ENCODE measurements around the gene TNFSF12. TPM values are rescaled to one million over a fixed set of nuclear protein-coding genes. Genes with fewer than 3 reads are reported as not detected.

The TNFSF12 gene
- total RNA-seq, 2 experiments from 2014 or later: 11.8 to 13.8 TPM

DNA sequence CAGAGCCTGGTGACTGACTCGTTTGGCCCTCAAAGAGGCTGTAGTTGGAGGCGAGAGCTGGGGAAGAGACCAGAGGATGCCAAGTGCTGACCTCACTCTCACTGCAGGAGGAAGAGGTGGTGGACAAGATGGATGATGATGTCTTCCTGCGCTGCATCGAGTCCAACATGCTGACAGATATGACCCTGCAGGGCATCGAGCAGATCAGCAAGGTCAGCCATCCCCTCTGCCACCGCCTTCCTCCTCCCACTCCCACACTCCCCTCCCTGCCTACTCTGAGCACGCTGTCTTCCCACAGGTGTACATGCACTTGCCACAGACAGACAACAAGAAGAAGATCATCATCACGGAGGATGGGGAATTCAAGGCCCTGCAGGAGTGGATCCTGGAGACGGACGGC, 37.8 kb upstream of the TNFSF12 start:
- CTCF ChIA-PET: interaction anchor here (1.1 to 1.5 kb wide), 2 partner anchors 50 to 141 kb away, joined by 4 to 7 read pairs; partner anchors contain the start of gene SENP3
- Mint-ChIP-seq H3K4me1 (ENCODE audit: low read depth) (no peaks in the 10 kb centered on the region), H3K27ac (peak overlapping the region; percentile 42)

GRCh38 chr17:7512105-7512504, 36.8 kb upstream of the TNFSF12 start:
- peaks cover 55% of the 10 kb centered on the region for H3K36me3 Mint-ChIP-seq (ENCODE audit: low read depth)

More for the DNA sequence above, 37.8 kb upstream of the TNFSF12 start:
- Mint-ChIP-seq H3K36me3 (ENCODE audit: low read depth) (peaks cover 63% of the 10 kb centered on the region), H3K4me3 (no peak overlapping the region), H3K27me3 (no peaks in the 10 kb centered on the region), H3K9me3 (no peaks in the 10 kb centered on the region)
- TF ChIP-seq, protein P1, sequence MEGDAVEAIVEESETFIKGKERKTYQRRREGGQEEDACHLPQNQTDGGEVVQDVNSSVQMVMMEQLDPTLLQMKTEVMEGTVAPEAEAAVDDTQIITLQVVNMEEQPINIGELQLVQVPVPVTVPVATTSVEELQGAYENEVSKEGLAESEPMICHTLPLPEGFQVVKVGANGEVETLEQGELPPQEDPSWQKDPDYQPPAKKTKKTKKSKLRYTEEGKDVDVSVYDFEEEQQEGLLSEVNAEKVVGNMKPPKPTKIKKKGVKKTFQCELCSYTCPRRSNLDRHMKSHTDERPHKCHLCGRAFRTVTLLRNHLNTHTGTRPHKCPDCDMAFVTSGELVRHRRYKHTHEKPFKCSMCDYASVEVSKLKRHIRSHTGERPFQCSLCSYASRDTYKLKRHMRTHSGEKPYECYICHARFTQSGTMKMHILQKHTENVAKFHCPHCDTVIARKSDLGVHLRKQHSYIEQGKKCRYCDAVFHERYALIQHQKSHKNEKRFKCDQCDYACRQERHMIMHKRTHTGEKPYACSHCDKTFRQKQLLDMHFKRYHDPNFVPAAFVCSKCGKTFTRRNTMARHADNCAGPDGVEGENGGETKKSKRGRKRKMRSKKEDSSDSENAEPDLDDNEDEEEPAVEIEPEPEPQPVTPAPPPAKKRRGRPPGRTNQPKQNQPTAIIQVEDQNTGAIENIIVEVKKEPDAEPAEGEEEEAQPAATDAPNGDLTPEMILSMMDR (IDR thresholded peaks at IDR 0.05): no peak
- intact Hi-C loops (cut with micrococcal nuclease): no loop called here
- POLR2A ChIA-PET: interaction anchor here (0.9 to 1.4 kb wide), 3 partner anchors 11 to 51 kb away, joined by 3 to 5 read pairs (median 3); partner anchors contain the start of gene SENP3
- DNase-seq: no peak
- no peak for ATAC-seq

GRCh38 chr17:7512824-7513540, 35.9 kb upstream of the TNFSF12 start:
- H3K27me3 Mint-ChIP-seq: no peaks in the 10 kb centered on the region
- POLR2A ChIA-PET: interaction anchor here (0.8 to 2.0 kb wide), 6 partner anchors 37 to 175 kb away, joined by 3 to 23 read pairs (median 4); partner anchors contain the start of genes SENP3 and WRAP53
- peaks cover 52% of the 10 kb centered on the region for H3K36me3 Mint-ChIP-seq (ENCODE audit: low read depth)
- TF ChIP-seq, protein P1 (IDR thresholded peaks at IDR 0.05): no peak
- no peak overlapping the region for H3K4me3 Mint-ChIP-seq
- no peak for DNase-seq
- H3K9me3 Mint-ChIP-seq: no peaks in the 10 kb centered on the region
- CTCF ChIA-PET: interaction anchor here (1.3 to 4.5 kb wide), 13 partner anchors 9 to 175 kb away, joined by 3 to 186 read pairs (median 17); partner anchors contain the start of genes SENP3, SOX15, TMEM95 and TNFSF13
- no peak overlapping the region for H3K27ac Mint-ChIP-seq
- ATAC-seq: no peak
- H3K4me1 Mint-ChIP-seq (ENCODE audit: low read depth): no peaks in the 10 kb centered on the region
- intact Hi-C loops (cut with micrococcal nuclease): no loop called here

More at GRCh38 chr17:7512105-7512504, 36.8 kb upstream of the TNFSF12 start:
- Mint-ChIP-seq H3K9me3 (no peaks in the 10 kb centered on the region), H3K4me3 (no peak overlapping the region), H3K4me1 (ENCODE audit: low read depth) (no peaks in the 10 kb centered on the region), H3K27me3 (no peaks in the 10 kb centered on the region), H3K27ac (no peak overlapping the region)
- intact Hi-C loops (cut with micrococcal nuclease): no loop called here
- TF ChIP-seq, protein P1 (IDR thresholded peaks at IDR 0.05): no peak
- DNase-seq (no peak), ATAC-seq (no peak)
- ChIA-PET POLR2A (interaction anchor here (1.0 to 1.4 kb wide), 3 partner anchors 9 to 50 kb away, joined by 3 to 5 read pairs (median 3); partner anchors contain the start of gene SENP3), CTCF (interaction anchor here (1.5 to 4.5 kb wide), 3 partner anchors 11 to 49 kb away, joined by 7 to 31 read pairs (median 20); partner anchors contain the start of gene SENP3)

GRCh38 chr17:7513850-7514419, 34.9 kb upstream of the TNFSF12 start:
- no peaks in the 10 kb centered on the region for H3K4me1 Mint-ChIP-seq (ENCODE audit: low read depth)
- peaks cover 42% of the 10 kb centered on the region for H3K36me3 Mint-ChIP-seq (ENCODE audit: low read depth)
- no peaks in the 10 kb centered on the region for H3K27me3 Mint-ChIP-seq
- intact Hi-C loops (cut with micrococcal nuclease): no loop called here
- H3K27ac Mint-ChIP-seq: peak overlapping the region; percentile 36
- H3K9me3 Mint-ChIP-seq: no peaks in the 10 kb centered on the region
- DNase-seq (no peak), ATAC-seq (no peak)
- TF ChIP-seq, protein P1 (IDR thresholded peaks at IDR 0.05): no peak
- ChIA-PET CTCF (interaction anchor here (0.7 to 4.5 kb wide), 38 partner anchors 8 to 173 kb away, joined by 3 to 186 read pairs (median 6); partner anchors contain the start of genes MPDU1, SENP3, SLC35G6 and SOX15), POLR2A (interaction anchor here (0.5 to 2.0 kb wide), 8 partner anchors 11 to 174 kb away, joined by 3 to 23 read pairs (median 4); partner anchors contain the start of genes POLR2A, SENP3 and WRAP53)
- no peak overlapping the region for H3K4me3 Mint-ChIP-seq
